ENCODE measurements around the gene ORC3.
"Not testable (repeated sequence)": the region's sequence is repeated elsewhere in the genome, so short reads cannot be mapped to it uniquely, and the experiment has no call there.

ORC3 gene

GRCh38 chr6:87702589-87702945 is 112.6 kb downstream of the ORC3 start:
- TF ChIP-seq MYC (IDR thresholded peaks at IDR 0.05; ENCODE audit: low read depth, low read length) (no peak), MAX (IDR thresholded peaks at IDR 0.05; ENCODE audit: low read depth, low read length) (no peak), POLR2A (IDR thresholded peaks at IDR 0.05; ENCODE audit: extremely low read depth, insufficient read length) (no peak), CTCF (IDR thresholded peaks at IDR 0.05; ENCODE audit: low read depth, low read length) (no peak)
- peak; percentile 76 for DNase-seq (ENCODE audit: low read depth)
- H3K4me3 ChIP-seq (ENCODE audit: low read depth, low read length) = peak overlapping the region; percentile 70

DNA sequence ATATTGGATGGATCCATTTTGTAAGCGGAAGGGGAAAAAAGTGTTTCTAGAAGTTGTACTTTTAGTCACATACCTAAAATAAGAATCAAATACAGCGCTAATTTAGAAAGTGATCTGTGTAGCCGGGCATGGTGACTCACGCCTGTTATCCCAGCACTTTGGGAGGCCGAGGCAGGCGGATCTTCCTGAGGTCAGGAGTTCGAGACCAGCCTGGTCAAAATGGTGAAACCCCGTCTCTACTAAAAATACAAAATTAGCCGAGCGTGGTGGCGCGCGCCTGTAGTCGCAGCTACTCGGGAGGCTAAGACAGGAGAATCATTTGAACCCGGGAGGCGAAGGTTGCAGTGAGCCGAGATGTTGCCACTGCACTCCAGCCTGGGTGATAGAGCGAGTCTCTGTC is 113.1 kb downstream of the ORC3 start:
- DNase-seq (ENCODE audit: low read depth) = not testable (repeated sequence)
- peak overlapping the region; percentile 70 for H3K4me3 ChIP-seq (ENCODE audit: low read depth, low read length)

DNA sequence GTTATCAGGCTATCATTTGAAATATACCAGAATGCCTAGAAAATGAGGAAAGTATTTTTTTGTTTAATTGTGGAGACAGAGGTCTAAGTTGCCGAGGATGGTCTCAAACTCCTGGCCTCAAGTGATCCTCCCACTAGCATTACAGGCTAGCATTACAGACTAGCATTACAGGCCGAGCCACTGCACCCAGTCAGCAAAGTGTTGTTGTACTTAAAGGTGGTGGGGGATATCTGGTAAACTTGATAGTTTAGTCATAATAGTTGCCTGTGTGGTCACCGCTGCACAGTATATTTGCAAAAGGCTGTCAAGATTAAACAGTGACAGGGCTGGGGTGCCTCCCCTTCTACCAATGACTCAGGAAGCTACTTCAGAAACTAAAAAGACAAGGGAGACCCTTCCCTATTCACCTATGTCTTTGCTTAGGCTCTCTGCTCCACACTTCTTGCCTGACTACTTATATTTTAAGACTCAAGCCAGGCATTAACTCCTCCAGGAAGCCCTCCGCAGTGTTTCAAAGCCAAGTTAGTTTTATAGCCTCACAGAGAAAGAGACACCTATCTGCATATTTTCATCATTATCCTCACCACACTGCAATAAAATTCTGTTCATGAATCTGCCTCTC is 115.2 kb downstream of the ORC3 start:
- TF ChIP-seq POLR2A (IDR thresholded peaks at IDR 0.05; ENCODE audit: extremely low read depth, insufficient read length) = no peak
- TF ChIP-seq MAX (IDR thresholded peaks at IDR 0.05; ENCODE audit: low read depth, low read length) = no peak
- TF ChIP-seq MYC (IDR thresholded peaks at IDR 0.05; ENCODE audit: low read depth, low read length) = no peak
- TF ChIP-seq CTCF (IDR thresholded peaks at IDR 0.05; ENCODE audit: low read depth, low read length) = no peak
- H3K4me3 ChIP-seq (ENCODE audit: low read depth, low read length) = no peak overlapping the region
- DNase-seq (ENCODE audit: low read depth) = peak; percentile 42

DNA sequence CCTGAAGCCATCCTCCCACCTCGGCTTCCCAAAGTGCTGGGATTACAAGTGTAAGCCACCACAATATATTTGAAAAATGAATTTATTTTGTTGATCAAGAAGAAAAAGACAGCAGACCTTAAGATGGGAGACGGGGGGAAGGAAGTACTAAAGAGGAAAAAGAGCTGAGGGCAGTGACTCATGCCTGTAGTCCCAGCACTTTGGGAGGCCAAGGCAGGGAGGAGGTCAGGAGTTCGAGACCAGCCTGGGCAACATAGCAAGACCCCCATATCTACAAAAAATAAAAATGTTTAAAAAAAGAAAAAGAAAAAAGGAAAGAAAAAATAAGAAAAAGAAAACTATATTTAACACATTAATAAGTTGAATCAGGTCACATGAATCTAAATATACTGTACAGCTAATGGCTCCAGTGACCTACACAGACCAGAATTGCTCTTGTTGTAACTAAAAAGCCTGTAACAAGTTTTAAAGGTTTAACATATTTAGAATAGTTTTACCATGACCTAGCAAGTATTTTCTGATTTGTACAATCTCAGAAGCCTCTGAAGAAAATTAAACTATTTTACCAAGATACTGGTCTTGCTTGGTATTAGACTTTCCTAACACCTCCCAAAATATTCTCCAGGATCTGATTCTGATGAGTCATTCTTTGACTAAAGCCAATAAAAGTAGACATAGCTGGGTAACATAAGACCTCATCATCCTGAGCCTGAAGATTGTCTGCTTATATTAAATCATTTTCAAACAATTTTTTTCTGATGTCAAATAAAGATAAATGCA is 116.4 kb downstream of the ORC3 start:
- DNase-seq (ENCODE audit: low read depth) = no peak
- H3K4me3 ChIP-seq (ENCODE audit: low read depth, low read length) = no peak overlapping the region
- TF ChIP-seq POLR2A (IDR thresholded peaks at IDR 0.05; ENCODE audit: extremely low read depth, insufficient read length) (no peak), MAX (IDR thresholded peaks at IDR 0.05; ENCODE audit: low read depth, low read length) (no peak), CTCF (IDR thresholded peaks at IDR 0.05; ENCODE audit: low read depth, low read length) (no peak), MYC (IDR thresholded peaks at IDR 0.05; ENCODE audit: low read depth, low read length) (no peak)

- DNase-seq (ENCODE audit: low read depth); H3K4me3 ChIP-seq (ENCODE audit: low read depth, low read length): not testable (repeated sequence)
These were observed 118.9 kb downstream of the ORC3 start for GRCh38 chr6:87708581-87709427.

GRCh38 chr6:87710090-87710489 is 120.2 kb downstream of the ORC3 start:
- DNase-seq (ENCODE audit: low read depth) = peak; percentile 55
- no peak overlapping the region for H3K4me3 ChIP-seq (ENCODE audit: low read depth, low read length)
- TF ChIP-seq MAX (IDR thresholded peaks at IDR 0.05; ENCODE audit: low read depth, low read length) (no peak), MYC (IDR thresholded peaks at IDR 0.05; ENCODE audit: low read depth, low read length) (no peak), POLR2A (IDR thresholded peaks at IDR 0.05; ENCODE audit: extremely low read depth, insufficient read length) (no peak), CTCF (IDR thresholded peaks at IDR 0.05; ENCODE audit: low read depth, low read length) (no peak)

- not testable (repeated sequence) for DNase-seq (ENCODE audit: low read depth); H3K4me3 ChIP-seq (ENCODE audit: low read depth, low read length)
These were observed 122.8 kb downstream of the ORC3 start for GRCh38 chr6:87712713-87713112.

All from NB4 (cell line).